HepG2 (cell line): ENCODE data around the gene ACAA2. TPM values are rescaled to one million over a fixed set of nuclear protein-coding genes. Genes with fewer than 3 reads are reported as not detected.
A peak's percentile ranks its signal among the peaks of the same experiment; 100 is the strongest.

Experiments used
- CENPX ChIP-seq: sonication (generic); formaldehyde crosslinking; IDR thresholded peaks from 2 replicates; pipeline ENCODE4 v1.9.0; 2021; ENCODE audit warnings: mild to moderate bottlenecking, missing genetic modification reagents, moderate library complexity
- CHD2 ChIP-seq: IDR thresholded peaks from 2 replicates; pipeline ENCODE4 v1.6.1; 2011; ENCODE audit warnings: low read depth, low read length, improper control_type of control experiment
- HDAC2 ChIP-seq: sonication (generic); formaldehyde crosslinking; IDR thresholded peaks from 2 replicates; pipeline ENCODE4 v1.4.0; 2020; ENCODE audit warnings: missing genetic modification reagents
- KDM2A ChIP-seq: sonication (generic); formaldehyde crosslinking; IDR thresholded peaks from 2 replicates; pipeline ENCODE4 v1.4.0; 2020; ENCODE audit warnings: low read depth, missing genetic modification reagents, borderline replicate concordance
- PHB2 ChIP-seq: fragments of 450-650 bp; IDR thresholded peaks from 2 replicates; pipeline ENCODE4 v1.6.1; 2018; ENCODE audit not compliant: partially characterized antibody
- SETDB1 ChIP-seq: sonication (generic); formaldehyde crosslinking; IDR thresholded peaks from 2 replicates; pipeline ENCODE4 v1.5.1; 2020; ENCODE audit warnings: missing genetic modification reagents, mild to moderate bottlenecking, borderline replicate concordance
- ZBTB42 ChIP-seq: sonication (generic); formaldehyde crosslinking; IDR thresholded peaks from 2 replicates; pipeline ENCODE4 v1.5.0; 2020; ENCODE audit warnings: mild to moderate bottlenecking, missing genetic modification reagents
- ZBTB44 ChIP-seq: sonication (generic); formaldehyde crosslinking; IDR thresholded peaks from 2 replicates; pipeline ENCODE4 v1.4.0; 2020; ENCODE audit warnings: missing genetic modification reagents
- ZKSCAN5 ChIP-seq: sonication (generic); formaldehyde crosslinking; IDR thresholded peaks from 2 replicates; pipeline ENCODE4 v1.5.1; 2020; ENCODE audit warnings: mild to moderate bottlenecking, missing genetic modification reagents
- ZNF234 ChIP-seq: sonication (generic); formaldehyde crosslinking; conservative IDR thresholded peaks from 2 replicates; pipeline ENCODE4 v1.5.1; 2020; ENCODE audit warnings: mild to moderate bottlenecking, missing genetic modification reagents
- ZNF567 ChIP-seq: sonication (generic); formaldehyde crosslinking; IDR thresholded peaks from 2 replicates; pipeline ENCODE4 v1.8.1; 2023; ENCODE audit warnings: mild to moderate bottlenecking, missing genetic modification reagents, borderline replicate concordance
- polyA plus RNA-seq, 8 experiments: library from polyadenylated mRNA; depleted of rRNA in 3 of 8; stranded (reverse) in 7 of 8; unstranded in 1 of 8; fragments of >200 nt; fragmentation: Illumina TruSeq in 4 of 8; extraction: Trizol in 4 of 8; gene quantifications; 2 replicates each; pipeline versions ENCODE4 v1.2.1 to v1.2.3, GENCODE V29; 2011 to 2016; ENCODE audit warnings: low read depth in 4 of 8, missing spikeins in 1 of 8, mixed read lengths in 1 of 8; ENCODE audit not compliant: insufficient read depth in 1 of 8
- total RNA-seq, 5 experiments: library from RNA; depleted of rRNA; stranded (reverse); fragments of >200 nt; fragmentation: Illumina TruSeq; extraction: Trizol; gene quantifications; 2 replicates each; pipeline ENCODE4 v1.2.3, GENCODE V29; 2016; ENCODE audit warnings: low read depth in 1 of 5
- TF ChIP-seq, protein P1 (sequence below): sonication (generic); formaldehyde crosslinking; IDR thresholded peaks from 2 replicates; pipeline ENCODE4 v1.8.1; 2023; ENCODE audit warnings: mild to moderate bottlenecking, moderate library complexity, missing genetic modification reagents
- TF ChIP-seq, protein P2 (sequence below): sonication (generic); formaldehyde crosslinking; IDR thresholded peaks from 2 replicates; pipeline ENCODE4 v1.4.0; 2020; ENCODE audit warnings: missing genetic modification reagents
- TF ChIP-seq, protein P3 (sequence below): sonication (generic); formaldehyde crosslinking; IDR thresholded peaks from 2 replicates; pipeline ENCODE4 v1.8.1; 2023; ENCODE audit warnings: mild to moderate bottlenecking, missing genetic modification reagents
- TF ChIP-seq, protein P4 (sequence below): IDR thresholded peaks from 2 replicates; pipeline ENCODE4 v1.6.1; 2016; ENCODE audit warnings: mild to moderate bottlenecking
- TF ChIP-seq, protein P5 (sequence below): sonication (generic); formaldehyde crosslinking; IDR thresholded peaks from 2 replicates; pipeline ENCODE4 v1.4.0; 2020; ENCODE audit warnings: missing genetic modification reagents
- TF ChIP-seq, protein P6 (sequence below): sonication (generic); formaldehyde crosslinking; IDR thresholded peaks from 2 replicates; pipeline ENCODE4 v1.5.1; 2020; ENCODE audit warnings: missing genetic modification reagents, mild to moderate bottlenecking, borderline replicate concordance

ACAA2 gene
- total and polyA plus RNA-seq, 2 of the 13 experiments (the other 11 are each of a cell fraction or from before 2014, with no cell fraction given) = 51.6 to 182 TPM

DNA sequence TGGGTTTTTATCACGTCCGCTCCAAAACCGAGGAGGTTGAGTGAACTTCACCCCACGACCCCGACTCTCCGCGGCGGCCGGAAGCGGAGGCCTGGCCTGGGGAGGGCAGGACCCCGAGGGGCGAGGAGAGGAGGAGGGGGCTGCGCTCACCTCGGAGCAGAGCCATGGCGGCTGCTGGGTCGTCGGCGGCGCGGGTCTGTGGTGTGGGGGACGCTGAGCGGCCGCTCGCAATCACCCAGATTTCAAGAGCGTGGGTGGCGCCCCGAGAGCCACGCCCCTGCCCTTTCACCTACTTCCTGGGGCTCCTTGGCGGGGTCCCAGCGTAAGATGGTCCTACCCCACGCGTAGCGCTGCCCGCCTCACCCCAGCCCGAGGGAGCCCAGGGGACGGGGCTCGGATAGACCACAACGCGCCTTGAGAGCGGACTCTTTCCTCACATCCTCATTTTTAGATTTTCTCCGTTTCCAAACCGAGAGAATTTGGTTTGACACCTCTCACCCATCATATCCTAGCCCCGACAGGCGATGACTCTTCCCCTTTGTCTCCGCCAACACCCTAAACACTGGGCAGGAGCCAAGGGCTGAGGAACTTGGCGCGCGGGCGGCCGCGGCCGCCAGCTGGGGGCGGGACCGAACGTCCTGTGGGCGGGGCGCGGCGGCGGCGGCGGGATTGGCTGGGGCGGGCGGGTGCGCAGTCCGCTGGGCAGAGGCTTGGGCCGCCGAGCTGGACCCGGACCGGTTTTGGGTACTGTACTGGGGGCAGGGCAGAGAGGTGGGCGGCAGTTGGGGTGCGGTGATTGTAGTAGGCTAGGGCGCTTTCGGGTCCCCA, at the start of gene ACAA2 (continued):
- TF ChIP-seq, protein P1, sequence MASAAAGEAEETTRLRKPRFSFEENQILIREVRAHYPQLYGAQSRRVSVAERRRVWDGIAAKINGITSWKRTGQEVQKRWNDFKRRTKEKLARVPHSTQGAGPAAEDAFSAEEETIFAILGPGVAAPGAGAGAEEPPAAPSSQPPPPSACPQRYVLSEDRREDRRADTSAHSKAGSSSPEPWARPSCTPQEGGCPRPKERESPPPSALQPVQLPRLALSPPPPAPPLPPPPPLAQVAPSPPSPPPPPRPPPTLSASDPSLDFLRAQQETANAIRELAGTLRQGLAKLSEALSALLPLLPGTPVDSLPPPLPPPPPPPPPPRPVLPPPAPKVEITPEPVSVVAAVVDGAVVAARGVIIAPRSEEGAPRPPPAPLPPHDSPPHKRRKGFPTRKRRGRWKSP (CRISPR knock-in tag) = peak; percentile 40
- TF ChIP-seq, protein P2, sequence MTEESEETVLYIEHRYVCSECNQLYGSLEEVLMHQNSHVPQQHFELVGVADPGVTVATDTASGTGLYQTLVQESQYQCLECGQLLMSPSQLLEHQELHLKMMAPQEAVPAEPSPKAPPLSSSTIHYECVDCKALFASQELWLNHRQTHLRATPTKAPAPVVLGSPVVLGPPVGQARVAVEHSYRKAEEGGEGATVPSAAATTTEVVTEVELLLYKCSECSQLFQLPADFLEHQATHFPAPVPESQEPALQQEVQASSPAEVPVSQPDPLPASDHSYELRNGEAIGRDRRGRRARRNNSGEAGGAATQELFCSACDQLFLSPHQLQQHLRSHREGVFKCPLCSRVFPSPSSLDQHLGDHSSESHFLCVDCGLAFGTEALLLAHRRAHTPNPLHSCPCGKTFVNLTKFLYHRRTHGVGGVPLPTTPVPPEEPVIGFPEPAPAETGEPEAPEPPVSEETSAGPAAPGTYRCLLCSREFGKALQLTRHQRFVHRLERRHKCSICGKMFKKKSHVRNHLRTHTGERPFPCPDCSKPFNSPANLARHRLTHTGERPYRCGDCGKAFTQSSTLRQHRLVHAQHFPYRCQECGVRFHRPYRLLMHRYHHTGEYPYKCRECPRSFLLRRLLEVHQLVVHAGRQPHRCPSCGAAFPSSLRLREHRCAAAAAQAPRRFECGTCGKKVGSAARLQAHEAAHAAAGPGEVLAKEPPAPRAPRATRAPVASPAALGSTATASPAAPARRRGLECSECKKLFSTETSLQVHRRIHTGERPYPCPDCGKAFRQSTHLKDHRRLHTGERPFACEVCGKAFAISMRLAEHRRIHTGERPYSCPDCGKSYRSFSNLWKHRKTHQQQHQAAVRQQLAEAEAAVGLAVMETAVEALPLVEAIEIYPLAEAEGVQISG (CRISPR knock-in tag) = peak; percentile 12; the same call in 1 of the 2 replicates
- TF ChIP-seq ZBTB44 (CRISPR knock-in tag) = no peak
- TF ChIP-seq, protein P3, sequence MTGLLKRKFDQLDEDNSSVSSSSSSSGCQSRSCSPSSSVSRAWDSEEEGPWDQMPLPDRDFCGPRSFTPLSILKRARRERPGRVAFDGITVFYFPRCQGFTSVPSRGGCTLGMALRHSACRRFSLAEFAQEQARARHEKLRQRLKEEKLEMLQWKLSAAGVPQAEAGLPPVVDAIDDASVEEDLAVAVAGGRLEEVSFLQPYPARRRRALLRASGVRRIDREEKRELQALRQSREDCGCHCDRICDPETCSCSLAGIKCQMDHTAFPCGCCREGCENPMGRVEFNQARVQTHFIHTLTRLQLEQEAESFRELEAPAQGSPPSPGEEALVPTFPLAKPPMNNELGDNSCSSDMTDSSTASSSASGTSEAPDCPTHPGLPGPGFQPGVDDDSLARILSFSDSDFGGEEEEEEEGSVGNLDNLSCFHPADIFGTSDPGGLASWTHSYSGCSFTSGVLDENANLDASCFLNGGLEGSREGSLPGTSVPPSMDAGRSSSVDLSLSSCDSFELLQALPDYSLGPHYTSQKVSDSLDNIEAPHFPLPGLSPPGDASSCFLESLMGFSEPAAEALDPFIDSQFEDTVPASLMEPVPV = peak; percentile 69; the same call in 1 of the 2 replicates
- no peak for TF ChIP-seq ZKSCAN5 (CRISPR knock-in tag)
- TF ChIP-seq ZNF234 (CRISPR knock-in tag) = peak; percentile 46; the same call in 1 of the 2 replicates
- no peak for TF ChIP-seq ZBTB42 (CRISPR knock-in tag)
- no peak for TF ChIP-seq SETDB1 (CRISPR knock-in tag)
- TF ChIP-seq ZNF567 (CRISPR knock-in tag) = no peak
- TF ChIP-seq CHD2 = no peak
- TF ChIP-seq, protein P4, sequence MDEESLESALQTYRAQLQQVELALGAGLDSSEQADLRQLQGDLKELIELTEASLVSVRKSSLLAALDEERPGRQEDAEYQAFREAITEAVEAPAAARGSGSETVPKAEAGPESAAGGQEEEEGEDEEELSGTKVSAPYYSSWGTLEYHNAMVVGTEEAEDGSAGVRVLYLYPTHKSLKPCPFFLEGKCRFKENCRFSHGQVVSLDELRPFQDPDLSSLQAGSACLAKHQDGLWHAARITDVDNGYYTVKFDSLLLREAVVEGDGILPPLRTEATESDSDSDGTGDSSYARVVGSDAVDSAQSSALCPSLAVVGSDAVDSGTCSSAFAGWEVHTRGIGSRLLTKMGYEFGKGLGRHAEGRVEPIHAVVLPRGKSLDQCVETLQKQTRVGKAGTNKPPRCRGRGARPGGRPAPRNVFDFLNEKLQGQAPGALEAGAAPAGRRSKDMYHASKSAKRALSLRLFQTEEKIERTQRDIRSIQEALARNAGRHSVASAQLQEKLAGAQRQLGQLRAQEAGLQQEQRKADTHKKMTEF (CRISPR knock-in tag) = peak; percentile 84
- TF ChIP-seq PHB2 = no peak
- TF ChIP-seq, protein P5, sequence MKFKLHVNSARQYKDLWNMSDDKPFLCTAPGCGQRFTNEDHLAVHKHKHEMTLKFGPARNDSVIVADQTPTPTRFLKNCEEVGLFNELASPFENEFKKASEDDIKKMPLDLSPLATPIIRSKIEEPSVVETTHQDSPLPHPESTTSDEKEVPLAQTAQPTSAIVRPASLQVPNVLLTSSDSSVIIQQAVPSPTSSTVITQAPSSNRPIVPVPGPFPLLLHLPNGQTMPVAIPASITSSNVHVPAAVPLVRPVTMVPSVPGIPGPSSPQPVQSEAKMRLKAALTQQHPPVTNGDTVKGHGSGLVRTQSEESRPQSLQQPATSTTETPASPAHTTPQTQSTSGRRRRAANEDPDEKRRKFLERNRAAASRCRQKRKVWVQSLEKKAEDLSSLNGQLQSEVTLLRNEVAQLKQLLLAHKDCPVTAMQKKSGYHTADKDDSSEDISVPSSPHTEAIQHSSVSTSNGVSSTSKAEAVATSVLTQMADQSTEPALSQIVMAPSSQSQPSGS (CRISPR knock-in tag) = no peak
- peak; percentile 71; the same call in 1 of the 2 replicates for TF ChIP-seq KDM2A (CRISPR knock-in tag)
- TF ChIP-seq HDAC2 (CRISPR knock-in tag) = 0 out of 2 replicates have a peak, but pooled peaks have one; percentile 57
- no peak for TF ChIP-seq CENPX
- TF ChIP-seq, protein P6, sequence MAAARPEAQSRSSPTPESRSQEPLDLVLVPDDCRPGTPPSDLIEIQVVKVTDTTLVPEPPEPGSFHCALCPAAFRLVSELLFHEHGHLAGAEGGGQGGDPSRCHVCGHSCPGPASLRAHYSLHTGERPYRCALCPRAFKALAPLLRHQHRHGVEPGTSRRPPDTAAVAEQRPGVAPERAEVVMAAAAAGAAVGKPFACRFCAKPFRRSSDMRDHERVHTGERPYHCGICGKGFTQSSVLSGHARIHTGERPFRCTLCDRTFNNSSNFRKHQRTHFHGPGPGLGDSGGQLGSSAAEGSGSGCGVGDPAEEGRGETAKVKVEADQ (CRISPR knock-in tag) = no peak
